ENCODE measurements around the gene ECI2. TPM values are rescaled to one million over a fixed set of nuclear protein-coding genes. Genes with fewer than 3 reads are reported as not detected.

The ECI2 gene
- polyA plus RNA-seq, 2 of the 4 experiments (the other 2 are of a cell fraction) = 48.1 to 68.9 TPM

DNA sequence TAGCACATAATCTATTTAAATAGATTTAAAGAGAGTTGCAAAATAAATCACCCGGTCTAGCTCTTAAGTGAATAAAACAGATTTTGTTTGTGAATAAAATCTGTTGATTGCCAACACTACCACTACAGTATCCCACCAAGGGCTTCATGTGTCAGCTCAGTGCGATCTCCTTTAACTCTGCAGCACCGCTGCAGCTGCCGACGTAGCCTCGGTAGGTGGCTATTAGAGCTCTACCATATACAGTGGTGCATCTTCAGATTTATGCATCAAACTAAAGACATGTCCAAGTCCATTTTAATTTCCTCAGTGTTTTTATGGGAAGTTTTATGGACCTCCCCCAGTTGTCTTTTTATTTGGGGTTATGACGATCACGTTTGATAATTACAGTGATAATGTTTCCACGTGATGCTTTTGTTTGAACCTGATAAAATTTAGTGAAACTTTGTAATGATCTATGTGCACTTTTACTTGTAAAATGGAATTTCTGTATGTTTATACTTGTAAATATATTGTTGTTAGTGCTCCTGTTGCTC lies 26.7 kb downstream of the ECI2 start (continued):
- TF ChIP-seq, protein P1, sequence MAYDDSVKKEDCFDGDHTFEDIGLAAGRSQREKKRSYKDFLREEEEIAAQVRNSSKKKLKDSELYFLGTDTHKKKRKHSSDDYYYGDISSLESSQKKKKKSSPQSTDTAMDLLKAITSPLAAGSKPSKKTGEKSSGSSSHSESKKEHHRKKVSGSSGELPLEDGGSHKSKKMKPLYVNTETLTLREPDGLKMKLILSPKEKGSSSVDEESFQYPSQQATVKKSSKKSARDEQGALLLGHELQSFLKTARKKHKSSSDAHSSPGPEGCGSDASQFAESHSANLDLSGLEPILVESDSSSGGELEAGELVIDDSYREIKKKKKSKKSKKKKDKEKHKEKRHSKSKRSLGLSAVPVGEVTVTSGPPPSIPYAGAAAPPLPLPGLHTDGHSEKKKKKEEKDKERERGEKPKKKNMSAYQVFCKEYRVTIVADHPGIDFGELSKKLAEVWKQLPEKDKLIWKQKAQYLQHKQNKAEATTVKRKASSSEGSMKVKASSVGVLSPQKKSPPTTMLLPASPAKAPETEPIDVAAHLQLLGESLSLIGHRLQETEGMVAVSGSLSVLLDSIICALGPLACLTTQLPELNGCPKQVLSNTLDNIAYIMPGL (CRISPR knock-in tag; IDR thresholded peaks at IDR 0.05; ENCODE audit: borderline replicate concordance) = no peak

DNA sequence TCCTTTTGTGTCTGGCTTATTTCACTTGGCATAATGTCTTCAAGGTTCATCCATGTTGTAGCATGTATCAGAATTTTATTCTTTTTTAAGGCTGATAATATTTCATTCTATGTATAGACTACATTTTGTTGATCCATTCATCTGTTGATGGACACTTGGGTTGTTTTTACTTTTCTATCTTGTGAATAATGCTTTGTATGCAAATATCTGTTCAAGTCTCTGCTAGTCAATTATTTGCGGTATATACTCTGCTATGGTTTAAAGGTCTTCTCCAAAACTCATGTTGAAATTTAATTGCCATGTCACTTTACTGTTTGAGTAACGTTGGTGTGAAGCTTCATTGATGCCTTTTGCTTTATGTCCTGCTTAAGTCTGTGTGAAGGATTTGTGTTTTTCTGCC lies 27.5 kb downstream of the ECI2 start:
- ATAC-seq = no peak
- CTCF ChIA-PET = no interaction called here
- H3K4me3 ChIP-seq = no peak overlapping the region

DNA sequence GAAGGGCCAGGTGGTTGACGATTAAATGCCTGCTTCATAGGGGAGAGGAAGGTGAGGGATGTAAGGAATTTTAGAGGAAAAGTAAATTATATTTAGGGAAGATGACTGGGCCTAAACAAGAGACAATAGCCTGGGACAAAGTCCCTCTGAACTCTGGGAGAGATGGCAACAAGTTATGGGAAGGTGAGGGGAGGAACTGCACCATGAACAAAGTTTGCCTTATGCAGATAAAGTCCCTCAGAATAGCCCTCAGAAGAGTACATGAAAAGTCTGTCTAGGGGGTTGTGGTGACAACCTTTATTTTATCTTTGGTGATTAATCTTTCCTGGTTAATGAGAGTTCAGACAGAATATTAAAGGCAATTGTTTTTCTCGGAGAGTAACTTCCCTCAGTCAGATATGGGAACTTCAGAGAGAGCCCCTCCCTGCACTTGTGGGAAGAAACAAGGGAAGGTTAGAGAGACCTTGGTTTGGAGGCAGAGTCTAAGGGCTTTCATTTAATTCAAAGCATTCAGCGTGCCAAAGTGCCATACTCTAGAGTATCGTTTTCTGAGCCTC lies 29.3 kb downstream of the ECI2 start:
- ATAC-seq (no peak), FAIRE-seq (no peak), DNase-seq (ENCODE audit: low read depth in 1 of 2, low spot score in 1 of 2) (no peak)
- Histone ChIP-seq H3K9me3 (no peaks in the 10 kb centered on the region), H3K4me2 (no peak overlapping the region), H3K4me3 (no peak overlapping the region), H3K4me1 (peaks cover 7% of the 10 kb centered on the region; the same call in 1 of the 3 replicates), H3K27ac (no peak overlapping the region)
- POLR2A ChIA-PET = no interaction called here
- 83% methylated on average over 4 of the region's 4 CpGs for WGBS (ENCODE audit: missing lambda C conversion rate)
- TF ChIP-seq HDAC2 (IDR thresholded peaks at IDR 0.05) (no peak), RAD21 (conservative IDR thresholded peaks at IDR 0.05 in 1 of 2, IDR thresholded peaks at IDR 0.05 in 1 of 2) (no peak)
- CTCF ChIA-PET = no interaction called here

More for the DNA sequence above, 27.5 kb downstream of the ECI2 start:
- Histone ChIP-seq H3K9me3 (no peaks in the 10 kb centered on the region), H3K4me2 (no peak overlapping the region), H3K4me1 (peaks cover 7% of the 10 kb centered on the region; the same call in 1 of the 3 replicates), H3K27ac (no peak overlapping the region)
- WGBS (ENCODE audit: missing lambda C conversion rate) = 70% methylated on average over 2 of the region's 2 CpGs
- DNase-seq (ENCODE audit: low read depth in 1 of 2, low spot score in 1 of 2) (no peak), FAIRE-seq (no peak)
- TF ChIP-seq RARB (CRISPR knock-in tag; IDR thresholded peaks at IDR 0.05) = no peak
- TF ChIP-seq FOSB (CRISPR knock-in tag; IDR thresholded peaks at IDR 0.05) = no peak
- TF ChIP-seq FOSL2 (IDR thresholded peaks at IDR 0.05) = no peak
- no peak for TF ChIP-seq FOSL2 (CRISPR knock-in tag; IDR thresholded peaks at IDR 0.05)
- TF ChIP-seq JUN (IDR thresholded peaks at IDR 0.05) = no peak
- TF ChIP-seq, protein P2, sequence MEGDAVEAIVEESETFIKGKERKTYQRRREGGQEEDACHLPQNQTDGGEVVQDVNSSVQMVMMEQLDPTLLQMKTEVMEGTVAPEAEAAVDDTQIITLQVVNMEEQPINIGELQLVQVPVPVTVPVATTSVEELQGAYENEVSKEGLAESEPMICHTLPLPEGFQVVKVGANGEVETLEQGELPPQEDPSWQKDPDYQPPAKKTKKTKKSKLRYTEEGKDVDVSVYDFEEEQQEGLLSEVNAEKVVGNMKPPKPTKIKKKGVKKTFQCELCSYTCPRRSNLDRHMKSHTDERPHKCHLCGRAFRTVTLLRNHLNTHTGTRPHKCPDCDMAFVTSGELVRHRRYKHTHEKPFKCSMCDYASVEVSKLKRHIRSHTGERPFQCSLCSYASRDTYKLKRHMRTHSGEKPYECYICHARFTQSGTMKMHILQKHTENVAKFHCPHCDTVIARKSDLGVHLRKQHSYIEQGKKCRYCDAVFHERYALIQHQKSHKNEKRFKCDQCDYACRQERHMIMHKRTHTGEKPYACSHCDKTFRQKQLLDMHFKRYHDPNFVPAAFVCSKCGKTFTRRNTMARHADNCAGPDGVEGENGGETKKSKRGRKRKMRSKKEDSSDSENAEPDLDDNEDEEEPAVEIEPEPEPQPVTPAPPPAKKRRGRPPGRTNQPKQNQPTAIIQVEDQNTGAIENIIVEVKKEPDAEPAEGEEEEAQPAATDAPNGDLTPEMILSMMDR (IDR thresholded peaks at IDR 0.05) = no peak
- POLR2A ChIA-PET = no interaction called here

DNA sequence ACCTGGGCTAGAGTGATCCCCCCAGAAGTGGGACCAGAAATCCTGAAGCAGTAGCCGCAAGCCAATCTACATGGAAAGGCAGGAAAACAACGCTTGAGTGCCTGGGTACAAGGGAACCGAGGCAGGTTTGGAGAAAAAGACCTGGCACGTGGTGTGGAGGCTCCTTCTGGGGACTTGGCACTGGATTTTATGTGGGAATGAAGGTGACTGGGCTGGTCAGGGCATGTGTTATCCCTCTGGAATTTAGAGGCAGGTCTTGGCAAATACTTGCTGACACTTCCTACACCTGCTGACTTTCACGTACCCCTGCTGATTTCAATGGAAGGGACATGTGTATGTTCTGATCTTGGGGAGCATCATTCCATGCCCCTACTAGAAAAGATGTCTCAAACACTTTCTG lies 31.4 kb downstream of the ECI2 start:
- Histone ChIP-seq H3K4me3 (no peak overlapping the region), H3K4me2 (no peak overlapping the region), H3K9me3 (no peaks in the 10 kb centered on the region), H3K27ac (no peak overlapping the region), H3K4me1 (no peaks in the 10 kb centered on the region; the same call in 2 of the 3 replicates)
- TF ChIP-seq RCOR1 (IDR thresholded peaks at IDR 0.05; ENCODE audit: low read depth, low read length) = no peak
- TF ChIP-seq JUN (IDR thresholded peaks at IDR 0.05) = no peak
- TF ChIP-seq, protein P2 (IDR thresholded peaks at IDR 0.05) = no peak
- no peak for TF ChIP-seq CHD4 (IDR thresholded peaks at IDR 0.05; ENCODE audit: borderline replicate concordance)
- no peak for TF ChIP-seq JUNB (IDR thresholded peaks at IDR 0.05)
- no peak for TF ChIP-seq ZC3H11A (IDR thresholded peaks at IDR 0.05)
- no peak for TF ChIP-seq SREBF2 (IDR thresholded peaks at IDR 0.05)
- DNase-seq (ENCODE audit: low read depth in 1 of 2, low spot score in 1 of 2) (no peak), FAIRE-seq (no peak), ATAC-seq (no peak)
- ChIA-PET CTCF (no interaction called here), POLR2A (no interaction called here)
- 65% methylated on average over 5 of the region's 5 CpGs for WGBS (ENCODE audit: missing lambda C conversion rate)

All from A549 (cell line).